ENCODE data around the gene ACOT2. TPM values are rescaled to one million over a fixed set of nuclear protein-coding genes. Genes with fewer than 3 reads are reported as not detected.
"Not testable (repeated sequence)": the region's sequence is repeated elsewhere in the genome, so short reads cannot be mapped to it uniquely, and the experiment has no call there.

Gene ACOT2
- total and polyA plus RNA-seq, 10 of the 15 experiments (the other 5 are each of a cell fraction or from before 2014, with no cell fraction given) = 9.6 to 41.9 (median 22.8) TPM

DNA sequence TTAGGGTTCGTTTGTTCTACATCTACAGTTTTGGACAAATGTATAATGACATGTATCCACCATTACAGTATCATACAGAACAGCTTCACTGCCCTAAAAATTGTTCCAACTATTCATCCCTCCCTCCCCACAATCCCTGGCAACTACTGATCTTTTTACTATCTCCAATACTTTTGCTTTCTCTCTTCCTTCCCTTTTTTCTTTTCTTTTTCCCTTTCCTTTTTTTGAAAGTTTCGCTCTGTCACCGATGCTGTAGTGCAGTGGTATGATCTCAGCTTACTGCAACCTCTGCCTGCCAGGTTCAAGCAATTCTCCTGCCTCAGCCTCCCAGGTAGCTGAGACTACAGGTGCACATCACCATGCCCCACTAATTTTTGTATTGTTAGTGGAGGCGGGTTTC is 20.1 kb downstream of the ACOT2 start:
- Histone ChIP-seq H3K9ac (ENCODE audit: control insufficient read depth, insufficient read depth, low read length) (no peak overlapping the region), H3K4me2 (ENCODE audit: control insufficient read depth, insufficient read depth) (no peak overlapping the region), H3K36me3 (ENCODE audit: control insufficient read depth in 2 of 2, insufficient read depth in 2 of 2, low read length in 1 of 2) (no peaks in the 10 kb centered on the region), H3K79me2 (ENCODE audit: control insufficient read depth, insufficient read depth, low read length) (no peaks in the 10 kb centered on the region), H3K27ac (ENCODE audit: control insufficient read depth, insufficient read depth) (no peak overlapping the region), H3K27me3 (replicated peaks in 1 of 2; ENCODE audit: control insufficient read depth in 2 of 2, insufficient read depth in 2 of 2, low read length in 1 of 2) (no peaks in the 10 kb centered on the region), H4K20me1 (ENCODE audit: control insufficient read depth, insufficient read depth) (no peaks in the 10 kb centered on the region), H2AFZ (ENCODE audit: control insufficient read depth, low read depth, low read length) (no peak overlapping the region), H3K4me3 (no peak overlapping the region), H3K4me1 (ENCODE audit: control insufficient read depth, insufficient read depth, low read length) (no peaks in the 10 kb centered on the region), H3K9me3 (replicated peaks; ENCODE audit: control insufficient read depth, insufficient read depth, low read length) (no peaks in the 10 kb centered on the region)
- intact Hi-C loops (cut with micrococcal nuclease; ENCODE audit: unreplicated experiment) = no loop called here
- SMC1A ChIA-PET (ENCODE audit: uncharacterized antibody, unreplicated experiment) = interaction anchor here (0.8 to 1.0 kb wide), 2 partner anchors 11 to 56 kb away, joined by 3 read pairs; no protein-coding TSS in a partner anchor
- no peak for ATAC-seq
- RAD21 ChIA-PET (ENCODE audit: unreplicated experiment) = no interaction called here
- BruUV-seq (replicated peaks) = no TSS peak
- 46% methylated on average over 4 of the region's 4 CpGs for WGBS (ENCODE audit: insufficient coverage, insufficient replicate concordance, low lambda C conversion rate, missing lambda C conversion rate)
- CTCF ChIA-PET = interaction anchor here (0.7 to 1.6 kb wide), 4 partner anchors 21 to 253 kb away, joined by 3 read pairs; partner anchors contain the start of gene ACOT2
- POLR2A ChIA-PET = interaction anchor here (0.5 kb wide), 1 partner anchor 568 kb away, joined by 4 read pairs; no protein-coding TSS in a partner anchor
- TF ChIP-seq NR2F1 (conservative IDR thresholded peaks at IDR 0.05) = no peak
- no peak for TF ChIP-seq ATF7 (IDR thresholded peaks at IDR 0.05; ENCODE audit: low read depth)
- TF ChIP-seq GABPA (IDR thresholded peaks at IDR 0.05; ENCODE audit: low read depth) = no peak
- TF ChIP-seq PAX8 (IDR thresholded peaks at IDR 0.05) = no peak
- TF ChIP-seq RB1 (IDR thresholded peaks at IDR 0.05; ENCODE audit: borderline replicate concordance) = no peak
- TF ChIP-seq CREB1 (IDR thresholded peaks at IDR 0.05; ENCODE audit: low read depth) = no peak
- no peak for TF ChIP-seq LARP7 (IDR thresholded peaks at IDR 0.05)
- no peak for TF ChIP-seq ESRRA (IDR thresholded peaks at IDR 0.05; ENCODE audit: low read length)
- no peak for TF ChIP-seq EZH2 (IDR thresholded peaks at IDR 0.05; ENCODE audit: borderline replicate concordance, control insufficient read depth, low read depth, low read length)
- no peak for TF ChIP-seq SUPT20H (IDR thresholded peaks at IDR 0.05; ENCODE audit: borderline replicate concordance, control insufficient read depth, low read depth, low read length)
- in situ Hi-C loops (cut with MboI) = no loop called here
- FAIRE-seq = no peak
- DNase-seq (ENCODE audit: low read depth, low spot score) = no peak

DNA sequence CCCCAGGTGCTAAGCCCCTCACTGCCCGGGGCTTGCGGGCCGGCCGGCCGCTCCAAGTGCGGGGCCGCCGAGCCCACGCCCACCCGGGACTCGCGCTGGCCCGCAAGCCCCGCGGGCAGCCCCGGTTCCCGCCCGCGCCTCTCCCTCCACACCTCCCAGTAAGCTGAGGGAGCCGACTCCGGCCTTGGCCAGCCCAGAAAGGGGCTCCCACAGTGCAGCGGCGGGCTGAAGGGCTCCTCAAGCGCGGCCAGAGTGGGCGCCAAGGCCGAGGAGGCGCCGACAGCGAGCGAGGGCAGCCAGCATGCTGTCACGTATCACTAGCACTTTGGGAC is 21.6 kb downstream of the ACOT2 start:
- H3K9ac ChIP-seq (ENCODE audit: control insufficient read depth, insufficient read depth, low read length); in situ Hi-C loops (cut with MboI); BruUV-seq (replicated peaks); ATAC-seq; H3K4me2 ChIP-seq (ENCODE audit: control insufficient read depth, insufficient read depth); DNase-seq (ENCODE audit: low read depth, low spot score); H3K27me3 ChIP-seq (replicated peaks in 1 of 2; ENCODE audit: control insufficient read depth in 2 of 2, insufficient read depth in 2 of 2, low read length in 1 of 2); SMC1A ChIA-PET (ENCODE audit: uncharacterized antibody, unreplicated experiment); H3K36me3 ChIP-seq (ENCODE audit: control insufficient read depth in 2 of 2, insufficient read depth in 2 of 2, low read length in 1 of 2); intact Hi-C loops (cut with micrococcal nuclease; ENCODE audit: unreplicated experiment); H3K9me3 ChIP-seq (replicated peaks; ENCODE audit: control insufficient read depth, insufficient read depth, low read length); H3K79me2 ChIP-seq (ENCODE audit: control insufficient read depth, insufficient read depth, low read length); POLR2A ChIA-PET; H2AFZ ChIP-seq (ENCODE audit: control insufficient read depth, low read depth, low read length); H3K4me1 ChIP-seq (ENCODE audit: control insufficient read depth, insufficient read depth, low read length); H3K4me3 ChIP-seq; H4K20me1 ChIP-seq (ENCODE audit: control insufficient read depth, insufficient read depth); H3K27ac ChIP-seq (ENCODE audit: control insufficient read depth, insufficient read depth); FAIRE-seq: not testable (repeated sequence)
- ChIA-PET RAD21 (ENCODE audit: unreplicated experiment) (interaction anchor here (1.3 kb wide), 1 partner anchor 43 kb away, joined by 3 read pairs; no protein-coding TSS in a partner anchor), CTCF (interaction anchor here (1.2 to 1.6 kb wide), 3 partner anchors 20 to 251 kb away, joined by 3 to 5 read pairs (median 3); no protein-coding TSS in a partner anchor)
- WGBS (ENCODE audit: insufficient coverage, insufficient replicate concordance, low lambda C conversion rate, missing lambda C conversion rate) = 97% methylated on average over 23 of the region's 32 CpGs

All from GM12878 (cell line).